OCI-LY7 (cell line): ENCODE measurements around the gene DPPA3. TPM values are rescaled to one million over a fixed set of nuclear protein-coding genes. Genes with fewer than 3 reads are reported as not detected.

Source experiments
- BruUV-seq: library from RNA; stranded (reverse); fragments of 400-500 nt; replicated peaks from 2 replicates; lab custom pipeline; 2021; lab: Mats Ljungman, UMichigan
- CTCF ChIA-PET: fragments of 300-600 bp; sonication (Branson Sonifier 250); formaldehyde crosslinking; loops from one replicate; lab custom pipeline; 2022; ENCODE audit warnings: antibody characterized with exemption; ENCODE audit not compliant: unreplicated experiment; lab: Charles Lee
- POLR2A ChIA-PET: fragments of 300-600 bp; sonication (Branson Sonifier 250); formaldehyde crosslinking; loops from one replicate; lab custom pipeline; 2022; ENCODE audit warnings: antibody characterized with exemption; lab: Charles Lee
- DNase-seq: peaks from one replicate; pipeline ENCODE4 v3.0.0-alpha.2; 2015; ENCODE audit warnings: low spot score
- H2AFZ ChIP-seq: fragments of 200-600 bp; sonication (generic), shearing (Covaris generic); 2 replicates; pipeline ENCODE4 v1.6.1; 2014; ENCODE audit warnings: mild to moderate bottlenecking, antibody characterized with exemption, low read length, moderate library complexity
- H3K27ac ChIP-seq: fragments of 200-600 bp; sonication (generic); 2 replicates; pipeline ENCODE4 v1.5.1; 2014; ENCODE audit warnings: mixed run types, low read depth, mild to moderate bottlenecking, moderate library complexity, low read length, inconsistent platforms; ENCODE audit not compliant: poor library complexity, severe bottlenecking
- H3K36me3 ChIP-seq: fragments of 200-600 bp; sonication (generic); 2 replicates; pipeline ENCODE4 v1.6.1; 2014; ENCODE audit warnings: mild to moderate bottlenecking, antibody characterized with exemption, low read length, moderate library complexity, mixed read lengths; ENCODE audit not compliant: insufficient read depth
- H3K4me1 ChIP-seq: fragments of 200-600 bp; sonication (generic); 2 replicates; pipeline ENCODE4 v1.5.1; 2014; ENCODE audit warnings: mild to moderate bottlenecking, low read length; ENCODE audit not compliant: insufficient read depth, poor library complexity, severe bottlenecking
- H3K4me2 ChIP-seq: fragments of 200-600 bp; sonication (generic); 2 replicates; pipeline ENCODE4 v1.6.1; 2014; ENCODE audit warnings: mild to moderate bottlenecking, low read length
- H3K4me3 ChIP-seq: fragments of 200-600 bp; sonication (generic); 2 replicates; pipeline ENCODE4 v1.5.1; 2014; ENCODE audit warnings: mild to moderate bottlenecking, low read depth, low read length; ENCODE audit not compliant: poor library complexity, severe bottlenecking
- H3K79me2 ChIP-seq: fragments of 200-600 bp; sonication (generic); 2 replicates; pipeline ENCODE4 v1.6.1; 2016; ENCODE audit warnings: low read depth, mild to moderate bottlenecking, low read length, moderate library complexity, mixed read lengths; ENCODE audit not compliant: insufficient read depth
- H3K9me2 ChIP-seq: fragments of 200-600 bp; sonication (generic); 2 replicates; pipeline ENCODE4 v1.6.1; 2016; ENCODE audit warnings: mild to moderate bottlenecking, low read length, mixed read lengths; ENCODE audit not compliant: insufficient read depth
- H3K9me3 ChIP-seq: fragments of 200-600 bp; sonication (generic); 2 replicates; pipeline ENCODE4 v1.6.1; 2014; ENCODE audit warnings: mild to moderate bottlenecking, mixed run types, low read length, mixed read lengths
- H4K20me1 ChIP-seq: fragments of 200-600 bp; sonication (generic); 2 replicates; pipeline ENCODE4 v1.6.1; 2014; ENCODE audit warnings: mild to moderate bottlenecking, antibody characterized with exemption, low read length, moderate library complexity, mixed read lengths; ENCODE audit not compliant: insufficient read depth
- EZH2phosphoT487 ChIP-seq: fragments of 200-600 bp; sonication (generic); IDR thresholded peaks from 2 replicates; pipeline ENCODE4 v1.6.1; 2018; ENCODE audit warnings: low read depth, borderline replicate concordance, mild to moderate bottlenecking, mixed run types, antibody characterized with exemption, low read length, moderate library complexity, mixed read lengths
- intact Hi-C: fragments of 100-400 bp; cut with micrococcal nuclease; formaldehyde crosslinking; loops from one replicate; pipeline ENCODE4 v1.10.0; 2022; ENCODE audit not compliant: unreplicated experiment
- total RNA-seq, 2 experiments: library from RNA; depleted of rRNA in 1 of 2; stranded (reverse); fragments of >200 nt in 1 of 2; shearing (Covaris generic) in 1 of 2; gene quantifications; 2 replicates each; pipeline ENCODE4 v1.2.3, GENCODE V29; 2014 to 2022
- TF ChIP-seq, protein P1 (sequence below): fragments of 200-600 bp; sonication (generic); conservative IDR thresholded peaks from 2 replicates; pipeline ENCODE4 v1.5.1; 2014; ENCODE audit warnings: mild to moderate bottlenecking, antibody characterized with exemption, low read length, moderate library complexity, mixed read lengths

DPPA3 gene
- total RNA-seq, 2 experiments from 2014 or later, result 0.25 TPM; not detected in 1

DNA sequence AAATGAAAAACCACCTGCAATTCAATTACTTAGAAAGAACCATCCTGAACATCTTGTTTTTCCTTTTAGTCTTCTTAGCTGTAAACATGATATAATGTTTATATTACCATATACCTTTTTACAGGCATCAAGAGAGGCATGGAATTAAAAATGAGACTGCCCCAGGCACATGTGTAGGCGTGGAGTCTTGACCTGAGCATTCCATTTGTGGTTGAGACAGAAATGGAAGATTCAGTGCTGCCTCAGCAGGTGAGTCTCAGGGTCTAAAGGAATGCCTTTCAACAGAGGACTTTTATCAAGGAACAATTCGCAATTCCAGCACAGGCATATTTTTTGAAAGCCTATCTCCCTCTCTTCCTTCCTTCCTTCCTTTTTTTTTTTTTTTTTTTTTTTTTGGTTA is 45.8 kb downstream of the DPPA3 start:
- Histone ChIP-seq H3K36me3 (no peaks in the 10 kb centered on the region), H3K9me3 (no peaks in the 10 kb centered on the region), H3K4me3 (no peak overlapping the region), H3K4me1 (no peaks in the 10 kb centered on the region), H2AFZ (no peak overlapping the region), H3K27ac (no peak overlapping the region), H3K79me2 (no peaks in the 10 kb centered on the region), H4K20me1 (no peaks in the 10 kb centered on the region), H3K9me2 (no peaks in the 10 kb centered on the region), H3K4me2 (no peak overlapping the region)
- BruUV-seq, result no TSS peak
- ChIA-PET POLR2A (no interaction called here), CTCF (no interaction called here)
- DNase-seq, result no peak
- intact Hi-C loops, result no loop called here
- TF ChIP-seq EZH2phosphoT487, result no peak
- TF ChIP-seq, protein P1, sequence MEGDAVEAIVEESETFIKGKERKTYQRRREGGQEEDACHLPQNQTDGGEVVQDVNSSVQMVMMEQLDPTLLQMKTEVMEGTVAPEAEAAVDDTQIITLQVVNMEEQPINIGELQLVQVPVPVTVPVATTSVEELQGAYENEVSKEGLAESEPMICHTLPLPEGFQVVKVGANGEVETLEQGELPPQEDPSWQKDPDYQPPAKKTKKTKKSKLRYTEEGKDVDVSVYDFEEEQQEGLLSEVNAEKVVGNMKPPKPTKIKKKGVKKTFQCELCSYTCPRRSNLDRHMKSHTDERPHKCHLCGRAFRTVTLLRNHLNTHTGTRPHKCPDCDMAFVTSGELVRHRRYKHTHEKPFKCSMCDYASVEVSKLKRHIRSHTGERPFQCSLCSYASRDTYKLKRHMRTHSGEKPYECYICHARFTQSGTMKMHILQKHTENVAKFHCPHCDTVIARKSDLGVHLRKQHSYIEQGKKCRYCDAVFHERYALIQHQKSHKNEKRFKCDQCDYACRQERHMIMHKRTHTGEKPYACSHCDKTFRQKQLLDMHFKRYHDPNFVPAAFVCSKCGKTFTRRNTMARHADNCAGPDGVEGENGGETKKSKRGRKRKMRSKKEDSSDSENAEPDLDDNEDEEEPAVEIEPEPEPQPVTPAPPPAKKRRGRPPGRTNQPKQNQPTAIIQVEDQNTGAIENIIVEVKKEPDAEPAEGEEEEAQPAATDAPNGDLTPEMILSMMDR, result no peak

- no peaks in the 10 kb centered on the region for H3K79me2 ChIP-seq
- intact Hi-C loops, result no loop called here
- no peaks in the 10 kb centered on the region for H3K4me1 ChIP-seq
- DNase-seq, result no peak
- no peak overlapping the region for H2AFZ ChIP-seq
- no peak overlapping the region for H3K4me3 ChIP-seq
- no peaks in the 10 kb centered on the region for H3K9me3 ChIP-seq
- no peak for TF ChIP-seq EZH2phosphoT487
- TF ChIP-seq, protein P1, result no peak
- no peaks in the 10 kb centered on the region for H3K36me3 ChIP-seq
- POLR2A ChIA-PET, result interaction anchor here (0.6 kb wide), 2 partner anchors 16 to 30 kb away, joined by 3 read pairs; no protein-coding TSS in a partner anchor
- H3K4me2 ChIP-seq, result no peak overlapping the region
- no TSS peak for BruUV-seq
- CTCF ChIA-PET, result no interaction called here
- no peaks in the 10 kb centered on the region for H3K9me2 ChIP-seq
- H3K27ac ChIP-seq, result no peak overlapping the region
- H4K20me1 ChIP-seq, result no peaks in the 10 kb centered on the region
Observed at GRCh38 chr12:7758766-7759140, 47.5 kb downstream of the DPPA3 start.

Other genes with a start within 250 kb of the DPPA3 start
- gene CD163, start 207.7 kb upstream of the DPPA3 start, total RNA-seq (2014; rRNA removed; shearing (Covaris generic)), result not detected in 2 replicates
- not detected in 2 replicates for gene CD163, start 207.7 kb upstream of the DPPA3 start, total RNA-seq (2022)
- gene APOBEC1, start 45.5 kb upstream of the DPPA3 start, total RNA-seq (2014; rRNA removed; shearing (Covaris generic)), result not detected in 2 replicates
- not detected in 2 replicates for gene APOBEC1, start 45.5 kb upstream of the DPPA3 start, total RNA-seq (2022)
- gene GDF3, start 15.7 kb upstream of the DPPA3 start, total RNA-seq (2014; rRNA removed; shearing (Covaris generic)), result not detected in 2 replicates
- not detected in 2 replicates for gene GDF3, start 15.7 kb upstream of the DPPA3 start, total RNA-seq (2022)
- 0.10 TPM in 1 of 2 replicates, not detected in the other for gene CLEC4C, start 35.9 kb downstream of the DPPA3 start, total RNA-seq (2014; rRNA removed; shearing (Covaris generic))
- not detected in 2 replicates for gene CLEC4C, start 35.9 kb downstream of the DPPA3 start, total RNA-seq (2022)
- gene NANOGNB, start 53.8 kb downstream of the DPPA3 start, total RNA-seq (2014; rRNA removed; shearing (Covaris generic)), result not detected in 2 replicates
- not detected in 2 replicates for gene NANOGNB, start 53.8 kb downstream of the DPPA3 start, total RNA-seq (2022)
- gene NANOG, start 78.0 kb downstream of the DPPA3 start, total RNA-seq (2014; rRNA removed; shearing (Covaris generic)), result not detected in 2 replicates
- gene NANOG, start 78.0 kb downstream of the DPPA3 start, total RNA-seq (2022), result not detected in 2 replicates
- gene SLC2A14, start 161.5 kb downstream of the DPPA3 start, total RNA-seq (2014; rRNA removed; shearing (Covaris generic)), result 0.23 TPM in 1 of 2 replicates, not detected in the other
- 0.31 and 0.48 TPM in 2 replicates for gene SLC2A14, start 161.5 kb downstream of the DPPA3 start, total RNA-seq (2022)
- gene SLC2A3, start 224.8 kb downstream of the DPPA3 start, total RNA-seq (2014; rRNA removed; shearing (Covaris generic)), result 3.7 and 3.9 TPM in 2 replicates
- 16.3 and 17.9 TPM in 2 replicates for gene SLC2A3, start 224.8 kb downstream of the DPPA3 start, total RNA-seq (2022)